B cell (primary cell): ENCODE results near the gene PHOSPHO1. TPM values are rescaled to one million over a fixed set of nuclear protein-coding genes. Genes with fewer than 3 reads are reported as not detected.
"Not testable (repeated sequence)": the region's sequence is repeated elsewhere in the genome, so short reads cannot be mapped to it uniquely, and the experiment has no call there.

ENCODE experiments used
- ATAC-seq: fragments of 200-7000 bp; cut with Tn5 transposase; one replicate; pipeline ENCODE4 v1.10.0; 2021; ENCODE audit warnings: low read depth, mild to moderate bottlenecking, moderate number of reproducible peaks, moderate library complexity
- CTCF ChIA-PET: fragments of 350-600 bp; sonication (Branson Sonifier 250); formaldehyde crosslinking; loops from one replicate; lab custom pipeline; 2021; ENCODE audit warnings: antibody characterized with exemption, inconsistent platforms; lab: Charles Lee
- POLR2A ChIA-PET: fragments of 350-600 bp; sonication (Branson Sonifier 250); formaldehyde crosslinking; loops from one replicate; lab custom pipeline; 2021; ENCODE audit warnings: antibody characterized with exemption; lab: Charles Lee
- DNase-seq: peaks from one replicate; pipeline ENCODE4 v3.0.0; 2013
- H2AFZ ChIP-seq: 2 replicates; pipeline ENCODE4 v1.6.1; 2012; ENCODE audit warnings: mild to moderate bottlenecking, low read depth, low read length; ENCODE audit not compliant: insufficient read depth, poor library complexity, severe bottlenecking
- H3K27ac ChIP-seq, 2 donors: 1 replicate in 1 of 2; 2 replicates in 1 of 2; pipeline ENCODE4 v1.5.1; 2012 to 2013; ENCODE audit warnings: low read length in 2 of 2, mild to moderate bottlenecking in 2 of 2, moderate library complexity in 1 of 2
- H3K27me3 ChIP-seq, 4 experiments: fragments of 200-600 bp in 1 of 4; sonication (generic) in 1 of 4; replicated peaks in 1 of 4; 1 replicate in 2 of 4; 2 replicates in 2 of 4; pipeline versions ENCODE4 v1.6.1 to v1.7.0; 2013 to 2016; ENCODE audit warnings: low read length in 3 of 4, mild to moderate bottlenecking in 2 of 4, mixed read lengths in 1 of 4, moderate library complexity in 1 of 4; ENCODE audit not compliant: insufficient read depth in 4 of 4, control insufficient read depth in 3 of 4; ENCODE audit errors: control extremely low read depth in 1 of 4
- H3K36me3 ChIP-seq, 2 experiments: replicated peaks in 1 of 2; 1 replicate in 1 of 2; 2 replicates in 1 of 2; pipeline versions ENCODE4 v1.6.1 to v1.7.1; 2013; ENCODE audit warnings: low read length in 1 of 2; ENCODE audit not compliant: insufficient read depth in 2 of 2, control insufficient read depth in 1 of 2; ENCODE audit errors: control extremely low read depth in 1 of 2, extremely low read depth in 1 of 2
- H3K4me1 ChIP-seq, 2 donors: fragments of 200-600 bp in 1 of 2; sonication (generic) in 1 of 2; 1 replicate in 1 of 2; 2 replicates in 1 of 2; pipeline versions ENCODE4 v1.5.1 to v1.6.1; 2013 to 2017; ENCODE audit warnings: low read length in 2 of 2; ENCODE audit not compliant: control insufficient read depth in 2 of 2, insufficient read depth in 2 of 2
- H3K4me2 ChIP-seq: replicated peaks from 2 replicates; pipeline ENCODE3; 2012; ENCODE audit warnings: mild to moderate bottlenecking, low read depth, low read length; ENCODE audit not compliant: poor library complexity, severe bottlenecking
- H3K4me3 ChIP-seq, 5 experiments: fragments of 200-600 bp in 1 of 5; sonication (generic) in 1 of 5; 1 replicate in 3 of 5; 2 replicates in 2 of 5; pipeline versions ENCODE4 v1.5.1 to v1.7.0; 2011 to 2016; ENCODE audit warnings: low read length in 4 of 5, mild to moderate bottlenecking in 4 of 5, low read depth in 2 of 5, control low read depth in 1 of 5, moderate library complexity in 1 of 5; ENCODE audit not compliant: insufficient read depth in 1 of 5; ENCODE audit errors: control extremely low read depth in 1 of 5, extremely low read depth in 1 of 5
- H3K79me2 ChIP-seq: fragments of 200-600 bp; sonication (generic); one replicate; pipeline ENCODE4 v1.6.0; 2016; ENCODE audit warnings: low read length; ENCODE audit not compliant: control insufficient read depth, insufficient read depth
- H3K9ac ChIP-seq: fragments of 200-600 bp; sonication (generic); 2 replicates; pipeline ENCODE4 v1.6.1; 2017; ENCODE audit warnings: mild to moderate bottlenecking, low read length, moderate library complexity
- H3K9me3 ChIP-seq, 3 donors: one replicate each; pipeline versions ENCODE4 v1.6.1 to v1.7.1; 2013; ENCODE audit warnings: low read length in 2 of 3; ENCODE audit not compliant: control insufficient read depth in 2 of 3, insufficient read depth in 1 of 3; ENCODE audit errors: control extremely low read depth in 1 of 3
- H4K20me1 ChIP-seq: 2 replicates; pipeline ENCODE4 v1.6.0; 2012; ENCODE audit warnings: mild to moderate bottlenecking, low read length; ENCODE audit not compliant: insufficient read depth, control insufficient read depth, poor library complexity, severe bottlenecking
- H3K27ac Mint-ChIP-seq: one replicate; pipeline ENCODE4 v1.8.0; 2021; ENCODE audit warnings: mixed read lengths
- H3K27me3 Mint-ChIP-seq: one replicate; pipeline ENCODE4 v1.8.0; 2021; ENCODE audit warnings: mixed read lengths
- H3K4me1 Mint-ChIP-seq: one replicate; pipeline ENCODE4 v1.8.0; 2021; ENCODE audit warnings: mixed read lengths
- H3K4me3 Mint-ChIP-seq: one replicate; pipeline ENCODE4 v1.8.0; 2021; ENCODE audit warnings: mixed read lengths
- H3K9me3 Mint-ChIP-seq: one replicate; pipeline ENCODE4 v1.8.0; 2022; ENCODE audit warnings: mixed read lengths; ENCODE audit not compliant: insufficient read depth
- CTCF ChIP-seq: fragments of 200-600 bp; IDR thresholded peaks from one replicate; pipeline ENCODE4 v1.8.0; 2022; ENCODE audit warnings: antibody characterized with exemption, mild to moderate bottlenecking
- EZH2 ChIP-seq: IDR thresholded peaks from 2 replicates; pipeline ENCODE4 v1.6.1; 2012; ENCODE audit warnings: borderline replicate concordance, low read depth, mild to moderate bottlenecking, moderate library complexity, low read length; ENCODE audit not compliant: insufficient read depth, poor library complexity, severe bottlenecking
- WGBS: methylation state at CpG from one replicate; pipeline ENCODE4 v1.1.5; 2013; ENCODE audit warnings: missing lambda C conversion rate; ENCODE audit not compliant: insufficient coverage; 5-methylcytosine and 5-hydroxymethylcytosine counted together
- intact Hi-C: fragments of 100-400 bp; cut with micrococcal nuclease; formaldehyde crosslinking; loops from one replicate; pipeline ENCODE4 v1.10.0; 2022
- polyA plus RNA-seq: library from polyadenylated mRNA; depleted of rRNA; stranded (reverse); fragments of >200 nt; gene quantifications from 2 replicates; pipeline ENCODE4 v1.2.3, GENCODE V29; 2012
- total RNA-seq, 2 donors: library from RNA; stranded (reverse); fragments of 120-200 nt in 1 of 2; gene quantifications; 1 replicate in 1 of 2; 2 replicates in 1 of 2; pipeline versions ENCODE4 v1.2.3 to v1.2.4, GENCODE V29; 2013 to 2022

Gene PHOSPHO1
- total and polyA plus RNA-seq, 2 donors (not counting 1 experiment from before 2014, with no cell fraction given): 0.15 TPM; not detected in 1

GRCh38 chr17:49278076-49278475 lies 47.5 kb upstream of the PHOSPHO1 start:
- no peak overlapping the region for H2AFZ ChIP-seq
- H4K20me1 ChIP-seq: no peaks in the 10 kb centered on the region
- ATAC-seq: no peak
- H3K36me3 ChIP-seq: no peaks in the 10 kb centered on the region
- Mint-ChIP-seq H3K4me1 (no peaks in the 10 kb centered on the region), H3K9me3 (no peaks in the 10 kb centered on the region), H3K27ac (no peak overlapping the region), H3K4me3 (no peak overlapping the region), H3K27me3 (peaks cover 11% of the 10 kb centered on the region)
- ChIA-PET POLR2A (no interaction called here), CTCF (no interaction called here)
- intact Hi-C loops: no loop called here
- no peaks in the 10 kb centered on the region for H3K4me1 ChIP-seq
- WGBS: 80% methylated on average over 3 of the region's 3 CpGs
- no peaks in the 10 kb centered on the region for H3K9me3 ChIP-seq
- no peak overlapping the region for H3K27ac ChIP-seq
- H3K27me3 ChIP-seq: no peaks in the 10 kb centered on the region
- DNase-seq: no peak
- no peak overlapping the region for H3K9ac ChIP-seq
- TF ChIP-seq EZH2 (no peak), CTCF (no peak)
- H3K79me2 ChIP-seq: no peaks in the 10 kb centered on the region
- H3K4me2 ChIP-seq: no peak overlapping the region
- H3K4me3 ChIP-seq: no peak overlapping the region

GRCh38 chr17:49277638-49278037 lies 47.1 kb upstream of the PHOSPHO1 start:
- 90% methylated on average over 5 of the region's 13 CpGs for WGBS
- Histone ChIP-seq H3K79me2 (no peaks in the 10 kb centered on the region), H2AFZ (no peak overlapping the region), H3K27me3 (no peaks in the 10 kb centered on the region), H3K4me1 (no peaks in the 10 kb centered on the region), H4K20me1 (no peaks in the 10 kb centered on the region), H3K9ac (no peak overlapping the region), H3K4me3 (no peak overlapping the region), H3K27ac (no peak overlapping the region), H3K36me3 (no peaks in the 10 kb centered on the region), H3K4me2 (no peak overlapping the region), H3K9me3 (no peaks in the 10 kb centered on the region)
- Mint-ChIP-seq H3K4me1 (no peaks in the 10 kb centered on the region), H3K4me3 (no peak overlapping the region), H3K27ac (no peak overlapping the region), H3K27me3 (peaks cover 11% of the 10 kb centered on the region), H3K9me3 (no peaks in the 10 kb centered on the region)
- CTCF ChIA-PET: interaction anchor here (2.1 kb wide), 1 partner anchor 97 kb away, joined by 14 read pairs; no protein-coding TSS in a partner anchor
- intact Hi-C loops: no loop called here
- no peak for TF ChIP-seq CTCF
- no peak for TF ChIP-seq EZH2
- POLR2A ChIA-PET: no interaction called here
- no peak for ATAC-seq
- no peak for DNase-seq

- H3K9me3 ChIP-seq, H3K9ac ChIP-seq, H4K20me1 ChIP-seq, intact Hi-C loops, H3K4me3 Mint-ChIP-seq, H3K9me3 Mint-ChIP-seq, H3K4me2 ChIP-seq, H3K79me2 ChIP-seq, H2AFZ ChIP-seq, H3K27me3 ChIP-seq, H3K4me3 ChIP-seq, H3K27ac ChIP-seq, DNase-seq, H3K4me1 Mint-ChIP-seq, H3K36me3 ChIP-seq, ATAC-seq, H3K27me3 Mint-ChIP-seq, H3K27ac Mint-ChIP-seq, H3K4me1 ChIP-seq: not testable (repeated sequence)
- WGBS: 95% methylated on average over 12 of the region's 12 CpGs
- CTCF ChIA-PET: interaction anchor here (0.5 to 2.1 kb wide), 3 partner anchors 49 to 124 kb away, joined by 3 to 14 read pairs (median 3); no protein-coding TSS in a partner anchor
- POLR2A ChIA-PET: interaction anchor here (0.7 kb wide), 1 partner anchor 44 kb away, joined by 3 read pairs; no protein-coding TSS in a partner anchor
These were observed 45.4 kb upstream of the PHOSPHO1 start for GRCh38 chr17:49275981-49276380.
